GM21529 (cell line): ENCODE results near the gene TRPM1.

Experiments
- ATAC-seq: cut with Tn5 transposase; IDR thresholded peaks from one replicate; pipeline ENCODE4 v1.9.1; 2021; ENCODE audit not compliant: unreplicated experiment

The TRPM1 gene

GRCh38 chr15:30985081-30985531, 116.4 kb downstream of the TRPM1 start:
- ATAC-seq, result no peak

GRCh38 chr15:30984542-30984941, 117.0 kb downstream of the TRPM1 start:
- no peak for ATAC-seq

- no peak for ATAC-seq
Observed at GRCh38 chr15:30984118-30984517, 117.4 kb downstream of the TRPM1 start.

GRCh38 chr15:30979457-30979856, 122.1 kb downstream of the TRPM1 start:
- no peak for ATAC-seq

GRCh38 chr15:30978328-30978727, 123.2 kb downstream of the TRPM1 start:
- no peak for ATAC-seq

- no peak for ATAC-seq
Observed at GRCh38 chr15:30974112-30974511, 127.4 kb downstream of the TRPM1 start.

- no peak for ATAC-seq
Observed at GRCh38 chr15:30973379-30973778, 128.1 kb downstream of the TRPM1 start.

GRCh38 chr15:30969724-30970123, 131.8 kb downstream of the TRPM1 start:
- ATAC-seq, result no peak

GRCh38 chr15:30963681-30964080, 137.8 kb downstream of the TRPM1 start:
- no peak for ATAC-seq

- no peak for ATAC-seq
Observed at GRCh38 chr15:30962659-30963058, 138.9 kb downstream of the TRPM1 start.

GRCh38 chr15:30962079-30962478, 139.4 kb downstream of the TRPM1 start:
- no peak for ATAC-seq

- no peak for ATAC-seq
Observed at GRCh38 chr15:30958219-30958618, 143.3 kb downstream of the TRPM1 start.

- no peak for ATAC-seq
Observed at GRCh38 chr15:30956216-30957124, 145.1 kb downstream of the TRPM1 start.

GRCh38 chr15:30954674-30955073, 146.9 kb downstream of the TRPM1 start:
- ATAC-seq, result no peak

- no peak for ATAC-seq
Observed at GRCh38 chr15:30953731-30954378, 147.7 kb downstream of the TRPM1 start.

- ATAC-seq, result no peak
Observed at GRCh38 chr15:30953183-30953582, 148.3 kb downstream of the TRPM1 start.
